H1 (cell line): Measurements from ENCODE around the gene CYYR1. TPM values are rescaled to one million over a fixed set of nuclear protein-coding genes. Genes with fewer than 3 reads are reported as not detected.

Experiments
- CTCF ChIA-PET: fragments of 300-600 bp; sonication (Branson Sonifier 250); formaldehyde crosslinking; loops from one replicate; lab custom pipeline; 2021; ENCODE audit not compliant: partially characterized antibody; lab: Charles Lee
- POLR2A ChIA-PET: fragments of 300-600 bp; sonication (Branson Sonifier 250); formaldehyde crosslinking; loops from one replicate; lab custom pipeline; 2021; ENCODE audit warnings: inconsistent platforms; ENCODE audit not compliant: partially characterized antibody; lab: Charles Lee
- DNase-seq, 2 experiments: peaks; one replicate each; pipeline versions ENCODE4 v3.0.0 to v3.0.0-alpha.2; 2010 to 2022; ENCODE audit warnings: low spot score in 2 of 2, low read depth in 1 of 2, mixed read lengths in 1 of 2
- FAIRE-seq: peaks from 2 replicates; lab custom pipeline; 2011; peaks lifted over from hg19 to GRCh38; lab: Jason Lieb, UNC
- H2AFZ ChIP-seq: 2 replicates; pipeline ENCODE4 v1.8.1; 2012; ENCODE audit warnings: low read length, inconsistent platforms
- H2AK5ac ChIP-seq: 2 replicates; pipeline ENCODE4 v1.6.1; 2013; ENCODE audit warnings: low read depth, low read length
- H2BK120ac ChIP-seq: replicated peaks from 2 replicates; pipeline ENCODE3; 2013; ENCODE audit warnings: low read depth, low read length, inconsistent platforms
- H2BK12ac ChIP-seq: 2 replicates; pipeline ENCODE4 v1.6.1; 2013; ENCODE audit warnings: low read depth, low read length
- H2BK15ac ChIP-seq: 2 replicates; pipeline ENCODE4 v1.6.1; 2013; ENCODE audit warnings: low read length
- H2BK20ac ChIP-seq: 2 replicates; pipeline ENCODE4 v1.6.1; 2013; ENCODE audit warnings: low read length
- H2BK5ac ChIP-seq: 2 replicates; pipeline ENCODE4 v1.6.1; 2013; ENCODE audit warnings: low read depth, low read length
- H3K14ac ChIP-seq: 2 replicates; pipeline ENCODE4 v1.6.1; 2013; ENCODE audit warnings: inconsistent platforms; ENCODE audit not compliant: insufficient read length
- H3K18ac ChIP-seq: 2 replicates; pipeline ENCODE4 v1.6.1; 2013; ENCODE audit warnings: low read length; ENCODE audit errors: extremely low read depth
- H3K23ac ChIP-seq: 2 replicates; pipeline ENCODE4 v1.6.1; 2013; ENCODE audit warnings: inconsistent platforms; ENCODE audit not compliant: insufficient read length
- H3K23me2 ChIP-seq: 2 replicates; pipeline ENCODE4 v1.6.1; 2013; ENCODE audit warnings: low read depth, low read length
- H3K27ac ChIP-seq: 2 replicates; pipeline ENCODE4 v1.6.1; 2011; ENCODE audit warnings: low read depth, low read length, inconsistent platforms
- H3K27me3 ChIP-seq, 4 experiments: replicated peaks in 1 of 4; 1 replicate in 1 of 4; 2 replicates in 3 of 4; pipeline versions ENCODE4 v1.6.1 to v1.8.1; 2011 to 2013; ENCODE audit warnings: low read length in 3 of 4, mild to moderate bottlenecking in 3 of 4, inconsistent platforms in 2 of 4, mixed read lengths in 2 of 4, moderate library complexity in 1 of 4; ENCODE audit not compliant: control insufficient read depth in 3 of 4, insufficient read depth in 3 of 4; ENCODE audit errors: extremely low read depth in 1 of 4
- H3K36me3 ChIP-seq, 4 experiments: 2 replicates each; pipeline versions ENCODE4 v1.6.1 to v1.8.1; 2011 to 2013; ENCODE audit warnings: mild to moderate bottlenecking in 4 of 4, low read length in 3 of 4, moderate library complexity in 2 of 4, control low read depth in 1 of 4, inconsistent platforms in 1 of 4; ENCODE audit not compliant: insufficient read depth in 4 of 4, control insufficient read depth in 2 of 4
- H3K4ac ChIP-seq: replicated peaks from 2 replicates; pipeline ENCODE3; 2013; ENCODE audit warnings: low read length, low read depth, mixed read lengths, inconsistent platforms; ENCODE audit not compliant: insufficient read length
- H3K4me1 ChIP-seq, 4 experiments: replicated peaks in 1 of 4; 1 replicate in 1 of 4; 2 replicates in 3 of 4; pipeline versions ENCODE4 v1.6.1 to v1.8.1; 2011 to 2013; ENCODE audit warnings: low read length in 3 of 4, inconsistent platforms in 2 of 4, mixed read lengths in 1 of 4; ENCODE audit not compliant: insufficient read depth in 4 of 4, control insufficient read depth in 3 of 4
- H3K4me2 ChIP-seq, 2 experiments: 2 replicates each; pipeline versions ENCODE4 v1.6.1 to v1.8.1; 2011 to 2013; ENCODE audit warnings: low read depth in 2 of 2, low read length in 2 of 2, control low read depth in 1 of 2, inconsistent platforms in 1 of 2, mild to moderate bottlenecking in 1 of 2; ENCODE audit not compliant: insufficient read depth in 1 of 2
- H3K4me3 ChIP-seq, 4 experiments: fragments of 200-600, 300-600 bp in 1 of 4; sonication (generic), shearing (Covaris generic), sonication (Bioruptor Twin) in 1 of 4; 2 replicates each; pipeline versions ENCODE4 v1.5.1 to v1.8.1; 2011 to 2016; ENCODE audit warnings: low read length in 4 of 4, low read depth in 3 of 4, control low read depth in 2 of 4, inconsistent platforms in 2 of 4, mild to moderate bottlenecking in 2 of 4, mixed read lengths in 1 of 4, moderate library complexity in 1 of 4; ENCODE audit not compliant: insufficient read depth in 2 of 4; ENCODE audit errors: extremely low read depth in 1 of 4
- H3K56ac ChIP-seq: replicated peaks from 2 replicates; pipeline ENCODE3; 2013; ENCODE audit warnings: low read depth, mild to moderate bottlenecking, mixed read lengths, low read length, inconsistent platforms; ENCODE audit not compliant: insufficient read length
- H3K79me1 ChIP-seq: 2 replicates; pipeline ENCODE4 v1.6.1; 2013; ENCODE audit warnings: low read depth, low read length, control low read depth
- H3K79me2 ChIP-seq, 2 experiments: 2 replicates each; pipeline versions ENCODE4 v1.6.1 to v1.8.1; 2012 to 2013; ENCODE audit warnings: low read length in 2 of 2, mild to moderate bottlenecking in 2 of 2, inconsistent platforms in 1 of 2; ENCODE audit not compliant: insufficient read depth in 2 of 2, control insufficient read depth in 1 of 2
- H3K9ac ChIP-seq, 4 experiments: replicated peaks in 1 of 4; 1 replicate in 1 of 4; 2 replicates in 3 of 4; pipeline versions ENCODE4 v1.6.1 to v1.8.1; 2011 to 2013; ENCODE audit warnings: low read depth in 3 of 4, low read length in 3 of 4, control low read depth in 2 of 4, mild to moderate bottlenecking in 2 of 4, moderate library complexity in 2 of 4, inconsistent platforms in 1 of 4; ENCODE audit errors: extremely low read depth in 1 of 4
- H3K9me3 ChIP-seq, 2 experiments: 2 replicates each; pipeline versions ENCODE4 v1.6.1 to v1.8.1; 2012 to 2013; ENCODE audit warnings: mild to moderate bottlenecking in 2 of 2, moderate library complexity in 2 of 2, control low read depth in 1 of 2, inconsistent platforms in 1 of 2, low read depth in 1 of 2, low read length in 1 of 2, mixed read lengths in 1 of 2; ENCODE audit not compliant: insufficient read depth in 2 of 2
- H4K20me1 ChIP-seq, 2 experiments: replicated peaks in 1 of 2; 2 replicates each; pipeline versions ENCODE3 to v1.8.1; 2011 to 2013; ENCODE audit warnings: inconsistent platforms in 2 of 2, low read length in 2 of 2, mild to moderate bottlenecking in 1 of 2; ENCODE audit not compliant: insufficient read depth in 2 of 2, control insufficient read depth in 1 of 2
- H4K5ac ChIP-seq: 2 replicates; pipeline ENCODE4 v1.6.1; 2013; ENCODE audit warnings: low read length, low read depth, mixed read lengths, inconsistent platforms; ENCODE audit not compliant: insufficient read length
- H4K8ac ChIP-seq: 2 replicates; pipeline ENCODE4 v1.8.0; 2013; ENCODE audit warnings: mild to moderate bottlenecking, moderate library complexity, low read length, inconsistent platforms; ENCODE audit not compliant: insufficient read depth; ENCODE audit errors: extremely low read depth
- H4K91ac ChIP-seq: replicated peaks from 2 replicates; pipeline ENCODE3; 2013; ENCODE audit warnings: low read length, mixed read lengths, inconsistent platforms; ENCODE audit not compliant: insufficient read length
- CREB1 ChIP-seq: IDR thresholded peaks from 2 replicates; pipeline ENCODE4 v1.6.1; 2012; ENCODE audit warnings: inconsistent platforms
- NANOG ChIP-seq: IDR thresholded peaks from 2 replicates; pipeline ENCODE4 v1.6.1; 2011; ENCODE audit warnings: low read length, low read depth, mild to moderate bottlenecking, inconsistent platforms; ENCODE audit not compliant: insufficient read depth, poor library complexity, severe bottlenecking
- SAP30 ChIP-seq: fragments of 300-600 bp; sonication (generic); IDR thresholded peaks from 2 replicates; pipeline ENCODE4 v1.7.1; 2012; ENCODE audit warnings: low read length, moderate library complexity, mild to moderate bottlenecking, inconsistent platforms; ENCODE audit not compliant: insufficient read depth, insufficient replicate concordance
- WGBS, 2 experiments: shearing (Covaris generic) in 1 of 2; methylation state at CpG; one replicate each; pipeline versions ENCODE4 v1.1.6 to v1.1.7; 2013 to 2015; ENCODE audit warnings: low lambda C conversion rate in 2 of 2, mixed read lengths in 2 of 2, inconsistent platforms in 1 of 2, low coverage in 1 of 2, missing lambda C conversion rate in 1 of 2; ENCODE audit not compliant: insufficient replicate concordance in 2 of 2, insufficient coverage in 1 of 2, insufficient read length in 1 of 2; ENCODE audit errors: extremely low coverage in 1 of 2, missing lambda C conversion rate in 1 of 2; 5-methylcytosine and 5-hydroxymethylcytosine counted together
- polyA plus RNA-seq, 7 experiments: library from polyadenylated mRNA; depleted of rRNA in 3 of 7; stranded (reverse) in 5 of 7; unstranded in 2 of 7; fragments of >200 nt in 5 of 7; fragments of 200-250 nt in 2 of 7; gene quantifications; 1 replicate in 5 of 7; 2 replicates in 1 of 7; 4 replicates in 1 of 7; pipeline versions ENCODE4 v1.2.1 to v1.2.3, GENCODE V29; 2011 to 2013; ENCODE audit warnings: missing spikeins in 2 of 7, mixed read lengths in 2 of 7
- total RNA-seq: library from RNA; stranded (reverse); fragmentation: NEBNext Ultra II Directional; extraction: Animal tissue kit (Norgen Biotek cat#: 25700); gene quantifications from 2 replicates; pipeline ENCODE4 v1.2.1, GENCODE V29; 2021

The CYYR1 gene
- total and polyA plus RNA-seq, 2 of the 8 experiments (the other 6 are each of a cell fraction or from before 2014, with no cell fraction given): 12.2 to 37.9 TPM

GRCh38 chr21:26461500-26461899 lies 111.6 kb downstream of the CYYR1 start:
- WGBS, 2 experiments: 90% methylated on average over 3 of the region's 3 CpGs; no CpG with 5 or more reads in 1 of the 2 experiments

More at GRCh38 chr21:26461500-26461899, 111.6 kb downstream of the CYYR1 start:
- H3K18ac ChIP-seq: no peak overlapping the region
- H3K27me3 ChIP-seq: no peaks in the 10 kb centered on the region
- H4K5ac ChIP-seq: no peak overlapping the region
- no peak overlapping the region for H3K4me3 ChIP-seq
- H2BK15ac ChIP-seq: no peak overlapping the region
- no peaks in the 10 kb centered on the region for H3K9me3 ChIP-seq
- H4K91ac ChIP-seq: no peak overlapping the region
- DNase-seq: no peak
- no peaks in the 10 kb centered on the region for H4K20me1 ChIP-seq
- H3K27ac ChIP-seq: no peak overlapping the region
- no peak overlapping the region for H2BK5ac ChIP-seq
- POLR2A ChIA-PET: interaction anchor here (0.6 kb wide), 1 partner anchor 19 kb away, joined by 3 read pairs; no protein-coding TSS in a partner anchor
- no peak for TF ChIP-seq CREB1
- TF ChIP-seq SAP30: no peak
- TF ChIP-seq NANOG: no peak
- no peaks in the 10 kb centered on the region for H3K23me2 ChIP-seq
- no peaks in the 10 kb centered on the region for H3K79me1 ChIP-seq
- no peak overlapping the region for H2AFZ ChIP-seq
- H4K8ac ChIP-seq: no peak overlapping the region
- H3K9ac ChIP-seq: no peak overlapping the region
- CTCF ChIA-PET: no interaction called here
- H2AK5ac ChIP-seq: no peak overlapping the region
- no peaks in the 10 kb centered on the region for H3K79me2 ChIP-seq
- H3K56ac ChIP-seq: no peak overlapping the region
- no peak overlapping the region for H3K4me2 ChIP-seq
- H3K23ac ChIP-seq: no peak overlapping the region
- no peak overlapping the region for H3K4ac ChIP-seq
- H3K4me1 ChIP-seq: no peaks in the 10 kb centered on the region
- no peak overlapping the region for H2BK20ac ChIP-seq
- FAIRE-seq: no peak
- no peaks in the 10 kb centered on the region for H3K36me3 ChIP-seq
- H3K14ac ChIP-seq: no peak overlapping the region
- no peak overlapping the region for H2BK120ac ChIP-seq
- H2BK12ac ChIP-seq: no peak overlapping the region
